Measurements from ENCODE around the gene PTH1R.

- no peak for TF ChIP-seq CTCF (IDR thresholded peaks at IDR 0.05)
- TF ChIP-seq POLR2AphosphoS5 (IDR thresholded peaks at IDR 0.05; ENCODE audit: insufficient read depth in 1 of 2, low read depth in 1 of 2): no peak
Measured at GRCh38 chr3:46939578-46940445, 62.3 kb downstream of the PTH1R start.

All from vagina (tissue), 2 donors.